Neuron (in vitro differentiated cells): ENCODE data around the gene UPK3A.

Experiments
- H2AFZ ChIP-seq: one replicate; pipeline ENCODE4 v1.6.1; 2013; ENCODE audit warnings: low read depth, mild to moderate bottlenecking, inconsistent platforms, low read length, moderate library complexity
- H3K27me3 ChIP-seq: one replicate; pipeline ENCODE4 v1.6.1; 2013; ENCODE audit warnings: low read length; ENCODE audit not compliant: insufficient read depth
- H3K36me3 ChIP-seq: one replicate; pipeline ENCODE4 v1.6.1; 2013; ENCODE audit warnings: low read length; ENCODE audit not compliant: insufficient read depth
- H3K4me1 ChIP-seq: one replicate; pipeline ENCODE4 v1.6.1; 2013; ENCODE audit warnings: low read length; ENCODE audit not compliant: insufficient read depth
- H3K4me3 ChIP-seq: 2 replicates; pipeline ENCODE4 v1.5.1; 2013; ENCODE audit warnings: mild to moderate bottlenecking, low read length, moderate library complexity
- H3K9me3 ChIP-seq: one replicate; pipeline ENCODE4 v1.6.1; 2013; ENCODE audit warnings: low read length

UPK3A gene

GRCh38 chr22:45338795-45339194 lies 54.0 kb downstream of the UPK3A start:
- peaks cover 31% of the 10 kb centered on the region for H3K36me3 ChIP-seq
- no peak overlapping the region for H2AFZ ChIP-seq
- H3K4me3 ChIP-seq: no peak overlapping the region
- peaks cover 16% of the 10 kb centered on the region for H3K4me1 ChIP-seq
- H3K9me3 ChIP-seq: no peaks in the 10 kb centered on the region
- H3K27me3 ChIP-seq: no peaks in the 10 kb centered on the region

- Histone ChIP-seq H3K4me1 (peaks cover 16% of the 10 kb centered on the region), H2AFZ (no peak overlapping the region), H3K4me3 (no peak overlapping the region), H3K9me3 (no peaks in the 10 kb centered on the region), H3K36me3 (peaks cover 24% of the 10 kb centered on the region), H3K27me3 (no peaks in the 10 kb centered on the region)
These were observed 55.6 kb downstream of the UPK3A start for GRCh38 chr22:45340323-45340722.

GRCh38 chr22:45341498-45341897 lies 56.7 kb downstream of the UPK3A start:
- peaks cover 20% of the 10 kb centered on the region for H3K36me3 ChIP-seq
- H3K4me3 ChIP-seq: no peak overlapping the region
- peaks cover 9% of the 10 kb centered on the region for H3K4me1 ChIP-seq
- no peaks in the 10 kb centered on the region for H3K9me3 ChIP-seq
- no peak overlapping the region for H2AFZ ChIP-seq
- no peaks in the 10 kb centered on the region for H3K27me3 ChIP-seq

GRCh38 chr22:45343143-45343542 lies 58.4 kb downstream of the UPK3A start:
- no peak overlapping the region for H3K4me3 ChIP-seq
- no peak overlapping the region for H2AFZ ChIP-seq
- H3K27me3 ChIP-seq: no peaks in the 10 kb centered on the region
- peaks cover 20% of the 10 kb centered on the region for H3K36me3 ChIP-seq
- H3K9me3 ChIP-seq: no peaks in the 10 kb centered on the region
- H3K4me1 ChIP-seq: no peaks in the 10 kb centered on the region

GRCh38 chr22:45344334-45344733 lies 59.6 kb downstream of the UPK3A start:
- H3K36me3 ChIP-seq: peaks cover 20% of the 10 kb centered on the region
- no peaks in the 10 kb centered on the region for H3K27me3 ChIP-seq
- no peaks in the 10 kb centered on the region for H3K9me3 ChIP-seq
- no peak overlapping the region for H3K4me3 ChIP-seq
- H2AFZ ChIP-seq: no peak overlapping the region
- H3K4me1 ChIP-seq: no peaks in the 10 kb centered on the region
